K562 (cell line): Measurements from ENCODE around the gene IL9. TPM values are rescaled to one million over a fixed set of nuclear protein-coding genes. Genes with fewer than 3 reads are reported as not detected.

Source experiments
- CBFA2T2 ChIP-seq: fragments of 450-650 bp; conservative IDR thresholded peaks from 2 replicates; pipeline ENCODE4 v1.6.1; 2017; ENCODE audit warnings: mild to moderate bottlenecking
- FOSL1 ChIP-seq: fragments of 200-800 bp; sonication (Bioruptor generic); conservative IDR thresholded peaks from 2 replicates; pipeline ENCODE4 v1.6.1; 2016; ENCODE audit warnings: missing genetic modification characterization, missing compliant biosample characterization
- HDAC1 ChIP-seq, 2 experiments: fragments of 450-650 bp; IDR thresholded peaks; 2 replicates each; pipeline ENCODE4 v1.6.1; 2016 to 2017; ENCODE audit warnings: inconsistent platforms in 1 of 2, mild to moderate bottlenecking in 1 of 2, moderate library complexity in 1 of 2
- HNRNPH1 ChIP-seq: fragments of 200-400 bp; formaldehyde crosslinking; optimal IDR thresholded peaks from 2 replicates; pipeline ENCODE3; 2017; ENCODE audit warnings: low read depth, mild to moderate bottlenecking, low read length, moderate library complexity
- KLF16 ChIP-seq: IDR thresholded peaks from 2 replicates; pipeline ENCODE4 v1.6.1; 2016; ENCODE audit warnings: antibody characterized with exemption
- MAFF ChIP-seq: IDR thresholded peaks from 2 replicates; pipeline ENCODE4 v1.6.1; 2012; ENCODE audit warnings: low read length, improper control_type of control experiment
- MTA1 ChIP-seq: fragments of 450-650 bp; IDR thresholded peaks from 2 replicates; pipeline ENCODE4 v1.6.1; 2017; ENCODE audit warnings: borderline replicate concordance
- PHF21A ChIP-seq: fragments of 450-650 bp; IDR thresholded peaks from 2 replicates; pipeline ENCODE4 v1.6.1; 2017; ENCODE audit warnings: low read depth, borderline replicate concordance
- PRPF4 ChIP-seq: fragments of 200-400 bp; formaldehyde crosslinking; IDR thresholded peaks from one replicate; pipeline ENCODE4 v1.6.1; 2017; ENCODE audit warnings: low read length, low read depth, mild to moderate bottlenecking; ENCODE audit not compliant: insufficient read depth, poor library complexity, severe bottlenecking
- RFX1 ChIP-seq: fragments of 450-650 bp; IDR thresholded peaks from 2 replicates; pipeline ENCODE4 v1.6.1; 2016; ENCODE audit warnings: mild to moderate bottlenecking, moderate library complexity
- SAFB ChIP-seq: fragments of 200-400 bp; formaldehyde crosslinking; IDR thresholded peaks from 2 replicates; pipeline ENCODE4 v1.6.1; 2017; ENCODE audit warnings: low read depth, low read length, borderline replicate concordance
- TAF9B ChIP-seq: fragments of 450-650 bp; IDR thresholded peaks from 2 replicates; pipeline ENCODE4 v1.6.1; 2018; ENCODE audit warnings: mild to moderate bottlenecking; ENCODE audit not compliant: partially characterized antibody
- ZEB2 ChIP-seq: fragments of 450-650 bp; IDR thresholded peaks from 2 replicates; pipeline ENCODE4 v1.6.1; 2016
- ZNF146 ChIP-seq: IDR thresholded peaks from one replicate; pipeline ENCODE4 v1.6.1; 2018; ENCODE audit warnings: missing compliant biosample characterization; ENCODE audit not compliant: unreplicated experiment
- ZNF324 ChIP-seq: fragments of 250-450 bp; sonication (Bioruptor Pico); IDR thresholded peaks from 2 replicates; pipeline ENCODE4 v1.4.0; 2020; ENCODE audit warnings: mild to moderate bottlenecking
- polyA plus RNA-seq, 8 experiments: library from polyadenylated mRNA; depleted of rRNA in 4 of 8; stranded (reverse) in 5 of 8; unstranded in 3 of 8; fragments of >200 nt; fragmentation: Nextera tagmentation in 2 of 8; fragmentation: Illumina TruSeq in 1 of 8; extraction: Ambion mirVana in 2 of 8; extraction: Trizol in 1 of 8; gene quantifications; 2 replicates each; pipeline versions ENCODE4 v1.2.1 to v1.2.3, GENCODE V29; 2011 to 2014; ENCODE audit warnings: inconsistent platforms in 1 of 8, missing spikeins in 1 of 8
- total RNA-seq, 7 experiments: library from RNA; depleted of rRNA in 6 of 7; stranded (reverse); fragments of >200 nt in 6 of 7; fragmentation: Illumina TruSeq in 2 of 7; extraction: Trizol in 2 of 7; gene quantifications; 2 replicates each; pipeline versions ENCODE4 v1.2.1 to v1.2.3, GENCODE V29; 2011 to 2021; ENCODE audit warnings: low replicate concordance in 1 of 7
- TF ChIP-seq, protein P1 (sequence below): IDR thresholded peaks from 2 replicates; pipeline ENCODE4 v1.6.1; 2016; ENCODE audit warnings: missing genetic modification characterization, missing compliant biosample characterization
- TF ChIP-seq, protein P2 (sequence below): sonication (generic); formaldehyde crosslinking; IDR thresholded peaks from 2 replicates; pipeline ENCODE4 v1.8.0; 2022; ENCODE audit warnings: mild to moderate bottlenecking, missing genetic modification reagents
- TF ChIP-seq, protein P3 (sequence below): fragments of 250-450 bp; sonication (Bioruptor Pico); IDR thresholded peaks from 2 replicates; pipeline ENCODE4 v1.4.0; 2020; ENCODE audit warnings: mild to moderate bottlenecking, moderate library complexity, borderline replicate concordance
- TF ChIP-seq, protein P4 (sequence below): sonication (generic); formaldehyde crosslinking; IDR thresholded peaks from 2 replicates; pipeline ENCODE4 v1.8.1; 2023; ENCODE audit warnings: mild to moderate bottlenecking, missing genetic modification reagents
- TF ChIP-seq, protein P5 (sequence below): fragments of 250-450 bp; sonication (Bioruptor Pico); IDR thresholded peaks from 2 replicates; pipeline ENCODE4 v1.5.0; 2022; ENCODE audit warnings: mild to moderate bottlenecking

Gene IL9
- total and polyA plus RNA-seq, 9 of the 15 experiments (the other 6 are each of a cell fraction or from before 2014, with no cell fraction given) = not detected

DNA sequence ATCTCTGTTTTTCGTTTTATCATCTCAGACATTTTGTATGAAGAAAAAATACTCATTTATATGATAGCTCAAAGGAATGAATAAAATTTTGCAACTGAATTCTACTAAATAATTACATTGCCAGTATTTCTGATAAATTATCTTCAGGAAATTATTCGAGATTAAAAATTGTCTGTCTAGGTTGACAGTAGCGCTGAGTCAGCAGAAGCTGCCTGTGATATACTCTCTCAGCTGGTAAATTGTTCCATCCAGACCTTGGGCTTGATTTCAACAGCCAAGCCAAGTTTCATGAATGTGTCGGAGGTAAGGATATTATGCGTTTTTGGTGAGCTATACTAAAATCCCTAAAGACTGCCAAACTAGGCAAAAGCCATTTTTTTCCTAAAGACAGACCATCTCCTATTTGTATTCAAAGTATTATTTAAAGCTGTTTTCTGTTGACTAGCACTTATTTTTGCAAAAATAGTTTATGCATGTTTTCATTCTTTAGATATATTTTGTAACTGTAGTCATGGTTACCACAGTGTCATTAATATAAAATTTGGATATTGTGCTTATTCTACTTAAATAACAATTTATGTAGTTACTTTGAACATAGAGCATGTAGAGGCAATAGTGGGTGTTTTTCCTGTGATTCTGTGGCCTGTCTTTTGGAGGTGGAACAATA, 41.7 kb upstream of the IL9 start (continued):
- TF ChIP-seq, protein P1, sequence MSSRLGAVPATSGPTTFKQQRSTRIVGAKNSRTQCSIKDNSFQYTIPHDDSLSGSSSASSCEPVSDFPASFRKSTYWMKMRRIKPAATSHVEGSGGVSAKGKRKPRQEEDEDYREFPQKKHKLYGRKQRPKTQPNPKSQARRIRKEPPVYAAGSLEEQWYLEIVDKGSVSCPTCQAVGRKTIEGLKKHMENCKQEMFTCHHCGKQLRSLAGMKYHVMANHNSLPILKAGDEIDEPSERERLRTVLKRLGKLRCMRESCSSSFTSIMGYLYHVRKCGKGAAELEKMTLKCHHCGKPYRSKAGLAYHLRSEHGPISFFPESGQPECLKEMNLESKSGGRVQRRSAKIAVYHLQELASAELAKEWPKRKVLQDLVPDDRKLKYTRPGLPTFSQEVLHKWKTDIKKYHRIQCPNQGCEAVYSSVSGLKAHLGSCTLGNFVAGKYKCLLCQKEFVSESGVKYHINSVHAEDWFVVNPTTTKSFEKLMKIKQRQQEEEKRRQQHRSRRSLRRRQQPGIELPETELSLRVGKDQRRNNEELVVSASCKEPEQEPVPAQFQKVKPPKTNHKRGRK (tag) = no peak
- TF ChIP-seq MAFF = peak; percentile 94
- no peak for TF ChIP-seq SAFB
- TF ChIP-seq ZNF146 (CRISPR knock-in tag) = no peak
- TF ChIP-seq FOSL1 (tag) = no peak
- no peak for TF ChIP-seq ZEB2
- TF ChIP-seq MTA1 = no peak
- TF ChIP-seq HNRNPH1 = no peak
- no peak for TF ChIP-seq KLF16
- TF ChIP-seq RFX1 = peak; percentile 69
- TF ChIP-seq HDAC1 (IDR thresholded peaks at IDR 0.05) = no peak
- no peak for TF ChIP-seq PRPF4
- TF ChIP-seq ZNF324 (CRISPR knock-in tag) = no peak
- TF ChIP-seq TAF9B = no peak
- TF ChIP-seq CBFA2T2 = no peak
- TF ChIP-seq, protein P2, sequence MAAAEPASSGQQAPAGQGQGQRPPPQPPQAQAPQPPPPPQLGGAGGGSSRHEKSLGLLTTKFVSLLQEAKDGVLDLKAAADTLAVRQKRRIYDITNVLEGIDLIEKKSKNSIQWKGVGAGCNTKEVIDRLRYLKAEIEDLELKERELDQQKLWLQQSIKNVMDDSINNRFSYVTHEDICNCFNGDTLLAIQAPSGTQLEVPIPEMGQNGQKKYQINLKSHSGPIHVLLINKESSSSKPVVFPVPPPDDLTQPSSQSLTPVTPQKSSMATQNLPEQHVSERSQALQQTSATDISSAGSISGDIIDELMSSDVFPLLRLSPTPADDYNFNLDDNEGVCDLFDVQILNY (CRISPR knock-in tag) = no peak
- TF ChIP-seq, protein P3, sequence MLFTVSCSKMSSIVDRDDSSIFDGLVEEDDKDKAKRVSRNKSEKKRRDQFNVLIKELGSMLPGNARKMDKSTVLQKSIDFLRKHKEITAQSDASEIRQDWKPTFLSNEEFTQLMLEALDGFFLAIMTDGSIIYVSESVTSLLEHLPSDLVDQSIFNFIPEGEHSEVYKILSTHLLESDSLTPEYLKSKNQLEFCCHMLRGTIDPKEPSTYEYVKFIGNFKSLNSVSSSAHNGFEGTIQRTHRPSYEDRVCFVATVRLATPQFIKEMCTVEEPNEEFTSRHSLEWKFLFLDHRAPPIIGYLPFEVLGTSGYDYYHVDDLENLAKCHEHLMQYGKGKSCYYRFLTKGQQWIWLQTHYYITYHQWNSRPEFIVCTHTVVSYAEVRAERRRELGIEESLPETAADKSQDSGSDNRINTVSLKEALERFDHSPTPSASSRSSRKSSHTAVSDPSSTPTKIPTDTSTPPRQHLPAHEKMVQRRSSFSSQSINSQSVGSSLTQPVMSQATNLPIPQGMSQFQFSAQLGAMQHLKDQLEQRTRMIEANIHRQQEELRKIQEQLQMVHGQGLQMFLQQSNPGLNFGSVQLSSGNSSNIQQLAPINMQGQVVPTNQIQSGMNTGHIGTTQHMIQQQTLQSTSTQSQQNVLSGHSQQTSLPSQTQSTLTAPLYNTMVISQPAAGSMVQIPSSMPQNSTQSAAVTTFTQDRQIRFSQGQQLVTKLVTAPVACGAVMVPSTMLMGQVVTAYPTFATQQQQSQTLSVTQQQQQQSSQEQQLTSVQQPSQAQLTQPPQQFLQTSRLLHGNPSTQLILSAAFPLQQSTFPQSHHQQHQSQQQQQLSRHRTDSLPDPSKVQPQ (CRISPR knock-in tag) = no peak
- TF ChIP-seq, protein P4, sequence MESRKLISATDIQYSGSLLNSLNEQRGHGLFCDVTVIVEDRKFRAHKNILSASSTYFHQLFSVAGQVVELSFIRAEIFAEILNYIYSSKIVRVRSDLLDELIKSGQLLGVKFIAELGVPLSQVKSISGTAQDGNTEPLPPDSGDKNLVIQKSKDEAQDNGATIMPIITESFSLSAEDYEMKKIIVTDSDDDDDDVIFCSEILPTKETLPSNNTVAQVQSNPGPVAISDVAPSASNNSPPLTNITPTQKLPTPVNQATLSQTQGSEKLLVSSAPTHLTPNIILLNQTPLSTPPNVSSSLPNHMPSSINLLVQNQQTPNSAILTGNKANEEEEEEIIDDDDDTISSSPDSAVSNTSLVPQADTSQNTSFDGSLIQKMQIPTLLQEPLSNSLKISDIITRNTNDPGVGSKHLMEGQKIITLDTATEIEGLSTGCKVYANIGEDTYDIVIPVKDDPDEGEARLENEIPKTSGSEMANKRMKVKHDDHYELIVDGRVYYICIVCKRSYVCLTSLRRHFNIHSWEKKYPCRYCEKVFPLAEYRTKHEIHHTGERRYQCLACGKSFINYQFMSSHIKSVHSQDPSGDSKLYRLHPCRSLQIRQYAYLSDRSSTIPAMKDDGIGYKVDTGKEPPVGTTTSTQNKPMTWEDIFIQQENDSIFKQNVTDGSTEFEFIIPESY (CRISPR knock-in tag) = no peak
- TF ChIP-seq PHF21A = no peak
- TF ChIP-seq, protein P5, sequence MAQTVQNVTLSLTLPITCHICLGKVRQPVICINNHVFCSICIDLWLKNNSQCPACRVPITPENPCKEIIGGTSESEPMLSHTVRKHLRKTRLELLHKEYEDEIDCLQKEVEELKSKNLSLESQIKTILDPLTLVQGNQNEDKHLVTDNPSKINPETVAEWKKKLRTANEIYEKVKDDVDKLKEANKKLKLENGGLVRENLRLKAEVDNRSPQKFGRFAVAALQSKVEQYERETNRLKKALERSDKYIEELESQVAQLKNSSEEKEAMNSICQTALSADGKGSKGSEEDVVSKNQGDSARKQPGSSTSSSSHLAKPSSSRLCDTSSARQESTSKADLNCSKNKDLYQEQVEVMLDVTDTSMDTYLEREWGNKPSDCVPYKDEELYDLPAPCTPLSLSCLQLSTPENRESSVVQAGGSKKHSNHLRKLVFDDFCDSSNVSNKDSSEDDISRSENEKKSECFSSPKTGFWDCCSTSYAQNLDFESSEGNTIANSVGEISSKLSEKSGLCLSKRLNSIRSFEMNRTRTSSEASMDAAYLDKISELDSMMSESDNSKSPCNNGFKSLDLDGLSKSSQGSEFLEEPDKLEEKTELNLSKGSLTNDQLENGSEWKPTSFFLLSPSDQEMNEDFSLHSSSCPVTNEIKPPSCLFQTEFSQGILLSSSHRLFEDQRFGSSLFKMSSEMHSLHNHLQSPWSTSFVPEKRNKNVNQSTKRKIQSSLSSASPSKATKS (CRISPR knock-in tag) = no peak
